B cell (primary cell): ENCODE results near the gene HBG2. TPM values are rescaled to one million over a fixed set of nuclear protein-coding genes. Genes with fewer than 3 reads are reported as not detected.

Source experiments
- ATAC-seq: fragments of 200-7000 bp; cut with Tn5 transposase; one replicate; pipeline ENCODE4 v1.10.0; 2021; ENCODE audit warnings: low read depth, mild to moderate bottlenecking, moderate number of reproducible peaks, moderate library complexity
- CTCF ChIA-PET: fragments of 350-600 bp; sonication (Branson Sonifier 250); formaldehyde crosslinking; loops from one replicate; lab custom pipeline; 2021; ENCODE audit warnings: antibody characterized with exemption, inconsistent platforms; lab: Charles Lee
- POLR2A ChIA-PET: fragments of 350-600 bp; sonication (Branson Sonifier 250); formaldehyde crosslinking; loops from one replicate; lab custom pipeline; 2021; ENCODE audit warnings: antibody characterized with exemption; lab: Charles Lee
- DNase-seq: peaks from one replicate; pipeline ENCODE4 v3.0.0; 2013
- H2AFZ ChIP-seq: 2 replicates; pipeline ENCODE4 v1.6.1; 2012; ENCODE audit warnings: mild to moderate bottlenecking, low read depth, low read length; ENCODE audit not compliant: insufficient read depth, poor library complexity, severe bottlenecking
- H3K27ac ChIP-seq, 2 donors: 1 replicate in 1 of 2; 2 replicates in 1 of 2; pipeline ENCODE4 v1.5.1; 2012 to 2013; ENCODE audit warnings: low read length in 2 of 2, mild to moderate bottlenecking in 2 of 2, moderate library complexity in 1 of 2
- H3K27me3 ChIP-seq, 4 experiments: fragments of 200-600 bp in 1 of 4; sonication (generic) in 1 of 4; replicated peaks in 1 of 4; 1 replicate in 2 of 4; 2 replicates in 2 of 4; pipeline versions ENCODE4 v1.6.1 to v1.7.0; 2013 to 2016; ENCODE audit warnings: low read length in 3 of 4, mild to moderate bottlenecking in 2 of 4, mixed read lengths in 1 of 4, moderate library complexity in 1 of 4; ENCODE audit not compliant: insufficient read depth in 4 of 4, control insufficient read depth in 3 of 4; ENCODE audit errors: control extremely low read depth in 1 of 4
- H3K36me3 ChIP-seq, 2 experiments: replicated peaks in 1 of 2; 1 replicate in 1 of 2; 2 replicates in 1 of 2; pipeline versions ENCODE4 v1.6.1 to v1.7.1; 2013; ENCODE audit warnings: low read length in 1 of 2; ENCODE audit not compliant: insufficient read depth in 2 of 2, control insufficient read depth in 1 of 2; ENCODE audit errors: control extremely low read depth in 1 of 2, extremely low read depth in 1 of 2
- H3K4me1 ChIP-seq, 2 donors: fragments of 200-600 bp in 1 of 2; sonication (generic) in 1 of 2; 1 replicate in 1 of 2; 2 replicates in 1 of 2; pipeline versions ENCODE4 v1.5.1 to v1.6.1; 2013 to 2017; ENCODE audit warnings: low read length in 2 of 2; ENCODE audit not compliant: control insufficient read depth in 2 of 2, insufficient read depth in 2 of 2
- H3K4me2 ChIP-seq: replicated peaks from 2 replicates; pipeline ENCODE3; 2012; ENCODE audit warnings: mild to moderate bottlenecking, low read depth, low read length; ENCODE audit not compliant: poor library complexity, severe bottlenecking
- H3K4me3 ChIP-seq, 5 experiments: fragments of 200-600 bp in 1 of 5; sonication (generic) in 1 of 5; 1 replicate in 3 of 5; 2 replicates in 2 of 5; pipeline versions ENCODE4 v1.5.1 to v1.7.0; 2011 to 2016; ENCODE audit warnings: low read length in 4 of 5, mild to moderate bottlenecking in 4 of 5, low read depth in 2 of 5, control low read depth in 1 of 5, moderate library complexity in 1 of 5; ENCODE audit not compliant: insufficient read depth in 1 of 5; ENCODE audit errors: control extremely low read depth in 1 of 5, extremely low read depth in 1 of 5
- H3K79me2 ChIP-seq: fragments of 200-600 bp; sonication (generic); one replicate; pipeline ENCODE4 v1.6.0; 2016; ENCODE audit warnings: low read length; ENCODE audit not compliant: control insufficient read depth, insufficient read depth
- H3K9ac ChIP-seq: fragments of 200-600 bp; sonication (generic); 2 replicates; pipeline ENCODE4 v1.6.1; 2017; ENCODE audit warnings: mild to moderate bottlenecking, low read length, moderate library complexity
- H3K9me3 ChIP-seq, 3 donors: one replicate each; pipeline versions ENCODE4 v1.6.1 to v1.7.1; 2013; ENCODE audit warnings: low read length in 2 of 3; ENCODE audit not compliant: control insufficient read depth in 2 of 3, insufficient read depth in 1 of 3; ENCODE audit errors: control extremely low read depth in 1 of 3
- H4K20me1 ChIP-seq: 2 replicates; pipeline ENCODE4 v1.6.0; 2012; ENCODE audit warnings: mild to moderate bottlenecking, low read length; ENCODE audit not compliant: insufficient read depth, control insufficient read depth, poor library complexity, severe bottlenecking
- H3K27ac Mint-ChIP-seq: one replicate; pipeline ENCODE4 v1.8.0; 2021; ENCODE audit warnings: mixed read lengths
- H3K27me3 Mint-ChIP-seq: one replicate; pipeline ENCODE4 v1.8.0; 2021; ENCODE audit warnings: mixed read lengths
- H3K4me1 Mint-ChIP-seq: one replicate; pipeline ENCODE4 v1.8.0; 2021; ENCODE audit warnings: mixed read lengths
- H3K4me3 Mint-ChIP-seq: one replicate; pipeline ENCODE4 v1.8.0; 2021; ENCODE audit warnings: mixed read lengths
- H3K9me3 Mint-ChIP-seq: one replicate; pipeline ENCODE4 v1.8.0; 2022; ENCODE audit warnings: mixed read lengths; ENCODE audit not compliant: insufficient read depth
- EZH2 ChIP-seq: IDR thresholded peaks from 2 replicates; pipeline ENCODE4 v1.6.1; 2012; ENCODE audit warnings: borderline replicate concordance, low read depth, mild to moderate bottlenecking, moderate library complexity, low read length; ENCODE audit not compliant: insufficient read depth, poor library complexity, severe bottlenecking
- WGBS: methylation state at CpG from one replicate; pipeline ENCODE4 v1.1.5; 2013; ENCODE audit warnings: missing lambda C conversion rate; ENCODE audit not compliant: insufficient coverage; 5-methylcytosine and 5-hydroxymethylcytosine counted together
- intact Hi-C: fragments of 100-400 bp; cut with micrococcal nuclease; formaldehyde crosslinking; loops from one replicate; pipeline ENCODE4 v1.10.0; 2022
- polyA plus RNA-seq: library from polyadenylated mRNA; depleted of rRNA; stranded (reverse); fragments of >200 nt; gene quantifications from 2 replicates; pipeline ENCODE4 v1.2.3, GENCODE V29; 2012
- total RNA-seq, 2 donors: library from RNA; stranded (reverse); fragments of 120-200 nt in 1 of 2; gene quantifications; 1 replicate in 1 of 2; 2 replicates in 1 of 2; pipeline versions ENCODE4 v1.2.3 to v1.2.4, GENCODE V29; 2013 to 2022
- TF ChIP-seq, protein P1 (sequence below): fragments of 200-600 bp; IDR thresholded peaks from one replicate; pipeline ENCODE4 v1.8.0; 2022; ENCODE audit warnings: antibody characterized with exemption, mild to moderate bottlenecking

Gene HBG2
- total and polyA plus RNA-seq, 2 donors (not counting 1 experiment from before 2014, with no cell fraction given): not detected

DNA sequence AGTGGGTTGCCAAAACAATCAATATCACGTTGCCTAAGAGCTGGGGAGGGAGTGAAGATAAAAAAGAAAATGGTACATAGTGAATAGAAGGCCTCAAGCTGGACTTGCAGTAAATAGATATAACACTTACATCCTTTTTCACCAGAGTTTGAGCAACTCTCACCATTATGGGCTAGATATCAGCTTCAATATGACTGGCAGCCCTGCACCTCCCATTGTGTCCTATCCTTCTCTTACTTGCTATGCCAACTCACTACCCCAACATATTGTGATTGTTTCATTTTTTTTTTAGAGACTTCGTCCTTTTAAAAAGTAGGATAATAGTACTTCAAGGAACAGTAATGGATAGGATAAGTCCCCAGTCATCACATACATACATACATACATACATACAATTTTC is 12.4 kb downstream of the HBG2 start:
- H4K20me1 ChIP-seq: no peaks in the 10 kb centered on the region
- no peak overlapping the region for H3K4me3 Mint-ChIP-seq
- H2AFZ ChIP-seq: no peak overlapping the region
- no peak overlapping the region for H3K4me3 ChIP-seq
- H3K4me1 Mint-ChIP-seq: no peaks in the 10 kb centered on the region
- H3K9me3 ChIP-seq: no peaks in the 10 kb centered on the region
- ATAC-seq: no peak
- intact Hi-C loops: no loop called here
- no peak for TF ChIP-seq EZH2
- TF ChIP-seq, protein P1, sequence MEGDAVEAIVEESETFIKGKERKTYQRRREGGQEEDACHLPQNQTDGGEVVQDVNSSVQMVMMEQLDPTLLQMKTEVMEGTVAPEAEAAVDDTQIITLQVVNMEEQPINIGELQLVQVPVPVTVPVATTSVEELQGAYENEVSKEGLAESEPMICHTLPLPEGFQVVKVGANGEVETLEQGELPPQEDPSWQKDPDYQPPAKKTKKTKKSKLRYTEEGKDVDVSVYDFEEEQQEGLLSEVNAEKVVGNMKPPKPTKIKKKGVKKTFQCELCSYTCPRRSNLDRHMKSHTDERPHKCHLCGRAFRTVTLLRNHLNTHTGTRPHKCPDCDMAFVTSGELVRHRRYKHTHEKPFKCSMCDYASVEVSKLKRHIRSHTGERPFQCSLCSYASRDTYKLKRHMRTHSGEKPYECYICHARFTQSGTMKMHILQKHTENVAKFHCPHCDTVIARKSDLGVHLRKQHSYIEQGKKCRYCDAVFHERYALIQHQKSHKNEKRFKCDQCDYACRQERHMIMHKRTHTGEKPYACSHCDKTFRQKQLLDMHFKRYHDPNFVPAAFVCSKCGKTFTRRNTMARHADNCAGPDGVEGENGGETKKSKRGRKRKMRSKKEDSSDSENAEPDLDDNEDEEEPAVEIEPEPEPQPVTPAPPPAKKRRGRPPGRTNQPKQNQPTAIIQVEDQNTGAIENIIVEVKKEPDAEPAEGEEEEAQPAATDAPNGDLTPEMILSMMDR: no peak
- ChIA-PET CTCF (no interaction called here), POLR2A (no interaction called here)
- no peak overlapping the region for H3K27ac Mint-ChIP-seq
- no peaks in the 10 kb centered on the region for H3K4me1 ChIP-seq
- no peaks in the 10 kb centered on the region for H3K36me3 ChIP-seq
- no peak overlapping the region for H3K4me2 ChIP-seq
- H3K79me2 ChIP-seq: no peaks in the 10 kb centered on the region
- peaks cover 17% of the 10 kb centered on the region for H3K27me3 Mint-ChIP-seq
- no peaks in the 10 kb centered on the region for H3K27me3 ChIP-seq
- H3K9ac ChIP-seq: no peak overlapping the region
- no CpG with 5 or more reads among the region's 2 CpGs for WGBS
- no peak for DNase-seq
- no peaks in the 10 kb centered on the region for H3K9me3 Mint-ChIP-seq
- H3K27ac ChIP-seq: no peak overlapping the region

DNA sequence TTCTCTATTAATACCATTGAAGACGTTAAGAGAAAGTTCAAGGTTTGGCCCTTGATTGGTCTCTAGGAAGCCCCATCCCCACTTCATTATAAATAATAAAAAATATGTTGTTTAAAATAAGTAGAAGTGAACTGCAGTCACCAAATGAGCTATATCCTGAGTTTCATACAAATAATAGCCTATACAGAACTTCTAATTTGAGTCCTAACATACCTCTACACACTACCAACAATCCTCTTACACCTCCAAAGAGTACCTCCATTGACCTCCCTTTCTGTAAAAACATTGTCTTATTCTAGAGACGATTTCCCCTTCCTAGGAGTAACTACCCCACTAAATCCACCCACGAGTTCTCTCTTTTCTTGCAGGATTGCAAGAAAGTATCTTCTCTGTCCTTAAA is 13.1 kb downstream of the HBG2 start:
- Histone ChIP-seq H3K79me2 (no peaks in the 10 kb centered on the region), H3K9ac (no peak overlapping the region), H3K4me1 (no peaks in the 10 kb centered on the region), H4K20me1 (no peaks in the 10 kb centered on the region), H3K4me3 (no peak overlapping the region), H2AFZ (no peak overlapping the region), H3K27me3 (no peaks in the 10 kb centered on the region), H3K4me2 (no peak overlapping the region), H3K9me3 (no peaks in the 10 kb centered on the region), H3K36me3 (no peaks in the 10 kb centered on the region), H3K27ac (no peak overlapping the region)
- ChIA-PET CTCF (no interaction called here), POLR2A (no interaction called here)
- DNase-seq (no peak), ATAC-seq (no peak)
- Mint-ChIP-seq H3K4me3 (no peak overlapping the region), H3K27me3 (peaks cover 20% of the 10 kb centered on the region), H3K4me1 (no peaks in the 10 kb centered on the region), H3K9me3 (no peaks in the 10 kb centered on the region), H3K27ac (no peak overlapping the region)
- intact Hi-C loops: no loop called here
- 63% methylated on average over 2 of the region's 3 CpGs for WGBS
- TF ChIP-seq, protein P1: no peak
